ENCODE measurements around the gene RAD50.

GRCh38 chr5:132528021-132528420 lies 28.8 kb upstream of the RAD50 start:
- TF ChIP-seq POLR2AphosphoS5 (IDR thresholded peaks at IDR 0.05; ENCODE audit: low read depth, low read length) (no peak), TAF1 (IDR thresholded peaks at IDR 0.05; ENCODE audit: borderline replicate concordance, insufficient read depth, low read length) (no peak), REST (IDR thresholded peaks at IDR 0.05; ENCODE audit: insufficient read depth in 1 of 2, low read depth in 2 of 2, low read length in 2 of 2) (no peak)

All from PFSK-1 (cell line).